ENCODE measurements around the gene CASP14. TPM values are rescaled to one million over a fixed set of nuclear protein-coding genes. Genes with fewer than 3 reads are reported as not detected.

The CASP14 gene
- total RNA-seq (2014; rRNA removed; shearing (Covaris generic)) (not detected in 2 replicates), total RNA-seq (2022) (not detected in 2 replicates), Bru-seq, nascent RNA (not detected), BruChase-seq, experiment 1, labeled RNA remaining after a 6-hour chase (not detected), BruChase-seq, experiment 2, labeled RNA remaining after a 2-hour chase (not detected)
- long read RNA-seq: 0 reads

GRCh38 chr19:15048885-15049541 lies at the start of gene CASP14:
TSS of gene CASP14 (plus strand) at chr19:15049480. CDS start at chr19:15052252, 2,772 bp downstream.
- no peak within 1 kb of the TSS for H3K27ac ChIP-seq (ENCODE audit: low read depth, low read length, poor library complexity, severe bottlenecking)
- TF ChIP-seq CTCF (conservative IDR thresholded peaks at IDR 0.05; ENCODE audit: low read length) (no peak), EZH2phosphoT487 (IDR thresholded peaks at IDR 0.05; ENCODE audit: borderline replicate concordance, low read depth, low read length) (no peak)
- intact Hi-C loops (cut with micrococcal nuclease; ENCODE audit: unreplicated experiment): no loop called here
- H3K4me3 ChIP-seq (ENCODE audit: low read depth, low read length, poor library complexity, severe bottlenecking): no peak within 1 kb of the TSS
- DNase-seq (ENCODE audit: low spot score): no peak
- H3K79me2 ChIP-seq (ENCODE audit: insufficient read depth, low read depth, low read length): no peaks in the 10 kb centered on the region
- POLR2A ChIA-PET: no interaction called here
- CTCF ChIA-PET (ENCODE audit: unreplicated experiment): no interaction called here
- no peak within 1 kb of the TSS for H2AFZ ChIP-seq (ENCODE audit: low read length)
- no peak within 1 kb of the TSS for H3K4me2 ChIP-seq (ENCODE audit: low read length)
- no peaks in the 10 kb centered on the region for H3K9me3 ChIP-seq (ENCODE audit: low read length)
- H4K20me1 ChIP-seq (ENCODE audit: insufficient read depth, low read length): no peaks in the 10 kb centered on the region
- H3K36me3 ChIP-seq (ENCODE audit: insufficient read depth, low read length): no peaks in the 10 kb centered on the region
- H3K4me1 ChIP-seq (ENCODE audit: insufficient read depth, low read length, poor library complexity, severe bottlenecking): no peaks in the 10 kb centered on the region
- no peaks in the 10 kb centered on the region for H3K9me2 ChIP-seq (ENCODE audit: insufficient read depth, low read length)
- no TSS peak for BruUV-seq (replicated peaks)

DNA sequence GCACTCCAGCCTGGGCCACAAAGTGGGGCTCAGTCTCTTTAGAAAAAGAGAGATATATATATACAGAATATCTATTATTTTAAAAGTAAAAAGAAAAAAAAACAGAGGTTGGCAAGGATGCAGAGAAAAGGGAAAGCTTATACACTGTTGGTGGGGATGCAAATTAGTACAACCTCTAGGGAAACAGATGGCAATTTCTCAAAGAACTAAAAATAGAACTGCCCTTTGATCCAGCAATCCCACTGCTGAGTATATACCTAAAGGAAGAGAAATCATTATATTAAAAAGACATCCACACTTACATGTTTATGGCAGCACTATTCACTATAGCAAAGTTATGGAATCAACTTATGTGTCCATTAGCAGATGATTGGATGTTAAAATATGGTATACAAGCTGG lies 41.0 kb upstream of the CASP14 start:
- Histone ChIP-seq H3K9me2 (ENCODE audit: insufficient read depth, low read length) (no peaks in the 10 kb centered on the region), H3K79me2 (ENCODE audit: insufficient read depth, low read depth, low read length) (no peaks in the 10 kb centered on the region), H3K4me1 (ENCODE audit: insufficient read depth, low read length, poor library complexity, severe bottlenecking) (no peaks in the 10 kb centered on the region), H3K4me2 (ENCODE audit: low read length) (no peak overlapping the region), H3K9me3 (ENCODE audit: low read length) (no peaks in the 10 kb centered on the region), H3K36me3 (ENCODE audit: insufficient read depth, low read length) (no peaks in the 10 kb centered on the region), H4K20me1 (ENCODE audit: insufficient read depth, low read length) (no peaks in the 10 kb centered on the region), H3K4me3 (ENCODE audit: low read depth, low read length, poor library complexity, severe bottlenecking) (no peak overlapping the region), H3K27ac (ENCODE audit: low read depth, low read length, poor library complexity, severe bottlenecking) (no peak overlapping the region), H2AFZ (ENCODE audit: low read length) (no peak overlapping the region)
- CTCF ChIA-PET (ENCODE audit: unreplicated experiment): no interaction called here
- intact Hi-C loops (cut with micrococcal nuclease; ENCODE audit: unreplicated experiment): no loop called here
- no peak for DNase-seq (ENCODE audit: low spot score)
- no TSS peak for BruUV-seq (replicated peaks)
- TF ChIP-seq EZH2phosphoT487 (IDR thresholded peaks at IDR 0.05; ENCODE audit: borderline replicate concordance, low read depth, low read length) (no peak), CTCF (conservative IDR thresholded peaks at IDR 0.05; ENCODE audit: low read length) (no peak)
- POLR2A ChIA-PET: no interaction called here

Data from OCI-LY7 (cell line).